NCI-H82 treated with DMSO at 0.1 percent for 48 hours (cell line): ENCODE data around the gene FAM81A.
"Not testable (repeated sequence)": the region's sequence is repeated elsewhere in the genome, so short reads cannot be mapped to it uniquely, and the experiment has no call there.

ENCODE experiments used
- DNase-seq: peaks from one replicate; lab custom pipeline; 2025; ENCODE audit not compliant: unreplicated experiment; lab: John Stamatoyannopoulos, UW

FAM81A gene

DNA sequence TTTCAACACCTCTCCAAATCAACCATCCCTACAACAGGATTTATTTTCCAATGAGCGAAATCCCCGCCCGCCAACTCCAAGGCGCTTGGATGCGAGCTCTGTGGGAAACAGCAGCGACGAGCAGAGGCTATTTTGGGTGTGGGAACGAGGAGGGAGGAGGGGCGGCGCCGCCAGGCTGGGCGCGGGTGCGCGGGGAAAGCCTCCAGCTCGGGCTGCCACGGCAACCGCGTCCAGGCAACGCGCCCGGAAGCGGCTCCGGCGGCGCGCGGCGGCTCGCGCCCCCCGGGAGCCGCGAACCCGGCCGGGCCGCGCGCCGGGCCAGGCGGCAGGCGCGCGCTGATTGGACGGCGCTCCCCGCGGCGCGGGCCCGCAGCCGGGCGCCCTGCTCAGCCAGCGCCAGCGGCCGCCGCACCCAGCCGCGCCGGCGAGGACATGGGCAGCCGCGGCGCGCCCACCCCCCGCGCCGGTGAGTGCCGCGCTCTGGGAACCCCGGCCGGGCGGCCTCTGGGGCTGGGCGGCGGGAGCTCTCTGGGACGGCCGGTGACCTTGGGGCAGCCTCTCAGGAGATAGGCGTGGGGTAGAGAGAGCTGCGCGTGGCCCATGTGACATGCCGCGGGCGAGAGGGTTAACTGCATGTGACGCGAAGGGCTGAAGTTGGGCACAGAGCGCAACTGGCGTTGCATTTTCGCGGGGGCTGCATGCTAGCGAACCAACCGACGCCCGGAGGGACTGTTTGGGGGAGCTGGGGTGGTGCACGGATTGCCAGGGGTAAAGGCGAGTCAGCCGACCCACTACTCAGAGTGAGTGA lies at the start of gene FAM81A:
Gene FAM81A (plus strand): TSS at position 370 of the 808 bp plus-strand sequence. CDS start 20,441 bp downstream, outside the sequence.
- DNase-seq = no peak

- DNase-seq = no peak
These were observed 49.3 kb upstream of the FAM81A start for GRCh38 chr15:59388670-59389069.

GRCh38 chr15:59392299-59392698 lies 45.7 kb upstream of the FAM81A start:
- no peak for DNase-seq

- no peak for DNase-seq
These were observed 43.8 kb upstream of the FAM81A start for GRCh38 chr15:59394166-59394661.

GRCh38 chr15:59396211-59396610 lies 41.8 kb upstream of the FAM81A start:
- no peak for DNase-seq

DNA sequence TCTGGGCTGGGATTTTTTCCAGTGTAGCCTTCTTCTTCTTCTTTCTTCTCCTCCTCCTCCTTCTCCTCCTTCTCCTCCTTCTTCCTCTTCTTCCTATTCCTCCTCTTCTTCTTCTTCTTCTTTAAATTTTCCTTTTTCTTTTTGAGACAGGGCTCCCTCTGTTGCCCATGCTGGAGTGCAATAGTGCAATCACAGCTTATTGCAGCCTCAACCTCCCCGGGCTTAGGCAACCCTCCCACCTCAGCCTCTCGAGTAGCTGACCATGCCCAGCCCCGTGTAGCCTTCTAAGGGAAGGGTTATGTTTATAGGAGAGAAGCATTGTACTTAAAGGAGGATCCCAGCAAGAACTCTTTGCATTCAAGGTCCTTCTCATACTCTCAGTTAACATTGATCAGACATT lies 41.3 kb upstream of the FAM81A start:
- no peak for DNase-seq

GRCh38 chr15:59398220-59398619 lies 39.8 kb upstream of the FAM81A start:
- no peak for DNase-seq

DNA sequence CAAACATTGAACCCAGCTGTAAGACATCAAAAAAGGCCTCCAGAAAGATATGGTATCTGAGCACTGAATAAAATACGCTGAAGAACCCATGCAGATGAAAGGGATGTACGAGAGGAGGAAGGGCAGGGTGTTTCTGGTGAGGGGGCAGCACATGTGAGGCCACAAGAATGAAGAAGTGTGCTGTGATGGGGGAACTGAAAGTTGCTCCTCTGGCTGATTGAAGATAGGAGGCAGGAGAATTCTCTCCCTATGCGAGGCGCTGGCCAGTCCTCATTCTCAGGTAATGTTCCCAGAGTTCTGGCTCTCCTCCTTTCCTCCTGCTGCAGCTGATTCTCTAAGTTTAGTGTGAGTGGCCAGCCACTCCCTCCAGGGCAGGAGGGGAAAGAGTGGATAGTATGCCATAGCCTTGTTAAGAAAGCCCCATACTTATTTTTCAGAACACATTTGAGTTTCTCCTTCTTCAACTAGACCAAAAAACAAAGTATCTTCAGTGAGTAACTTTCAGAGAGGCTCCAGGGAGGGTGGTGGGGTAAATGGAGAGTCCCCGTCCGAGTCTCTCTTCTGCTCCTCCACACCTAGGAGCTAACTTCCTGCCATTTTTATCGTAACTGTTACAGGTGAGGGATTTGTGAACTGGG lies 38.4 kb upstream of the FAM81A start:
- no peak for DNase-seq

- DNase-seq = no peak
These were observed 37.7 kb upstream of the FAM81A start for GRCh38 chr15:59400103-59400813.

DNA sequence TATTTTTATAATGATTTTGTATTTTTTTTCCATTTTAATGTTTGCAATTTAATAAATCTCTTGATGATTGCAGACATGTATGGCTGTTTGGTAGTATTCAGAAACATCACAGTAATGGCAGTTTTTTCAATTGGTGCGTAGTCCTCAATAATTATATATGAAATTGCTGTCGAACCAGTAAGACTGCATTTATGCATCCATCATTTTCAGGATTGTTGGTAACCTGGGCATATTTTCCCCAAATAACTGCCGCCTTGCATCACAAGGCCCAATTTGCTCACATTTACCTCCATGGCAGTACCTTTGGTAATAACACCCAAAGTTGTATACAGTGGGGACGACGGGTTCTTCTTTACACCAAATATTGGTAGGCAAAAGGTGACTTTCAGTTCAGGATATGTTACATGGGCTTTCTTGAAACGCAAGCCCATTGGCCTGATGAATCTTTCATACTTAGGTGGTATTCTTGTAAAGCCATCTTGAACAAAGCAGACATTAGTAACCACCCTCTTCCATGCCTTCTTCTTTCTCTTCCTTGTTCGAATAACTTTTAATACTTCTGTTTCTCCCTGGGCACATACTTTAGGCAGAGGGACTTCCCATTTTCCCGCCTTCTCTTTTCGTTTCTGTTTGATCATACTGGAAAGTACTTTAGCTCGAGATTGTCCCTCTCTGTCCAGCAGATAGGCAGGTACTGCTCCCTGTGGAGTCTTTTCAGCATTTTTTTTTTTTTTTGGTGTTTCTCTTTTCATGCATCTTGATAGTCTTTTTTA lies 36.7 kb upstream of the FAM81A start:
- not testable (repeated sequence) for DNase-seq

DNA sequence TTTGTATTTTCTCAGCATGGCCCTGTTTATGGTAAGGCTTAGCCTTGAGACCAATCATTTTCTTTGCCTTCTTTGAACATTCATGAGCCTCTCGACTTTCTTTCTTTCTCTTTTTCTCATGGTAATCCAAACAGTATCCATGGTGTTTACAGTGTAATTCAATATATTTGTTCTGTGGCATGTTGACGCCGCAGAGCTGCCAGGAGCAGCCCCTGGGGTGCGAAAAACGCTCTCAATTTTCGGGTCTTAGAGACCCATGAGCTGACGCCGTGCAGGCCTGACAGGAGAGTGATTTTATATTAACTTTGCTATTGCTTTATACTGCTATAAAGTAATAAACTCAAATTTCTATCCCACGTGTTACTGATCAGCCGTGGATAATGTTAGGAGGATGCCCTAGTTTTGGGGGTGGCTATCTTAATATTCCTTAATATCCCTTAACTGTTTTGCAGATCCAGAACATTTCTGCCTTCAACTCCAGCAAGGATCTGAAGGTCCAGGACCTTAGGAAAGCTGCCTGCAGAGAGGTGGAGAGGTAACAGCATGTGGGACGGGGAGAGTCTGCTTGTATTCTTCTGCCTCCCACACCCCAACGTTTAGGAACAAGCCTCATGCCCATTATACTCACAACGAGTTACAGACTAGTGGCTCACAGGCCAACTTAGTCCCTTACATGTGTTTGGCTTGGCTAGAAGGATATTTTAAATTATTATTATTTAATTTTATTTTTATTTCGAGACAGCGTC lies 36.0 kb upstream of the FAM81A start:
- no peak for DNase-seq

DNA sequence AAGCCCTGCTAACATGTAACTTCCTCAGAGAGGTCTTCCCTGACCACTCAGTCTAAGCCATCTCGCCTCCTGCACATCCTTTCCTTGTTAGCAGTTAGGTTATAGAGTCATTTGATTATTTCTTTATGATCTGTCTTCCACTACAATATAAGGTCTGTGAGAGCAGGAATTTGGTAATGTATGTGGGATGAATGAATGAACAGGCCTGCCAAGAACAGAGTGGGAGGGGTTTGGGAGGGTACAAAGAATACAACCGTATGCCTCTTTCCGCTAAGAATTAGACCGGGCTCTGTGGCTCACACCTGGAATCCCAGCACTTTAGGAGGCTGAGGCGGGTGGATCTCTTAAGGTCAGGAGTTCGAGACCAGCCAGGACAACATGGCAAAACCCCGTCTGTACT lies 32.9 kb upstream of the FAM81A start:
- DNase-seq = no peak

GRCh38 chr15:59406446-59406845 lies 31.5 kb upstream of the FAM81A start:
- no peak for DNase-seq

- no peak for DNase-seq
These were observed 30.0 kb upstream of the FAM81A start for GRCh38 chr15:59407946-59408345.

DNA sequence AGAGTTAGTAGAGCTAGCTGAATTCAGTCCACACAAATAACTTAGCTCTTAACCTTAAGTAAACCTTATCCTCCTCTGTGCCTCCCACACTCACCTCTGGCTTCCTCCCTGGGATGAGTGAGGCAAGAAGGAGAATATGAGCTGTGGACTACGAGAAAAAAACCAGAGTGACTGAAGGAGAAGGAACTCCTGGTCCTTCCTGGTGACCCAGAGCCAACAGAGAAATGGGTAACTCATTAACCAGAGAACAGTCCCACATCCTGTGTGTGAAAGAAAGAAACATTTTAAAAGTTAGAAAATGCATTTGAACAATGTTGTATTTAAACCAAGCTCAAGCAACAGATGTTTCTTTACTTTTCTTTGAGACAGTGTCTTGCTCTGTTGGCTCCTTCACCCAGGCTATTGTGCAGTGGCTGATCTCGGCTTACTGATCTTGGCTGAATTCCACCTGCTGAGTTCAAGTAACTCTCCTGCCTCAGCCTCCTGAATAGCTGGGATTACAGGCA lies 27.5 kb upstream of the FAM81A start:
- DNase-seq = no peak

DNA sequence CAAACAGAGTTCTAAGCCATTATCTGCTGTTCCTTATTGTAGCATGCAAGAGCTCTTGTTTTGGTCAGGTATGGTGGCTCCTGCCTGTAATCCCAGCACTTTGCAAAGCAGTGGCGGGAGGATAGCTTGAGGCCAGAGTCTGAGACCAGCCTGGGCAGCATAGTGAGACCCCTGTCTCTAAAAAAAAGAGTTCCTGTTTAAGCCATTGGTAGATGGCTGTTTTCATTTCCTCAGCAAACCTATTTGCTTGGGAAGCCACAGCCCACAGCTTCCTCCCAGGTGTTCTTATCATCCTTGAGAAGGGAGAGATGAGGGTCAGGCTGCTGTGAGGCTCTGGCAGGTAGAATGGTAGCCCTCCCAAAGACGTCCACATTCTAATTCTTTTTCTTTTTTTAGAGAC lies 24.4 kb upstream of the FAM81A start:
- DNase-seq = no peak

- no peak for DNase-seq
These were observed 21.2 kb upstream of the FAM81A start for GRCh38 chr15:59416816-59417215.

DNA sequence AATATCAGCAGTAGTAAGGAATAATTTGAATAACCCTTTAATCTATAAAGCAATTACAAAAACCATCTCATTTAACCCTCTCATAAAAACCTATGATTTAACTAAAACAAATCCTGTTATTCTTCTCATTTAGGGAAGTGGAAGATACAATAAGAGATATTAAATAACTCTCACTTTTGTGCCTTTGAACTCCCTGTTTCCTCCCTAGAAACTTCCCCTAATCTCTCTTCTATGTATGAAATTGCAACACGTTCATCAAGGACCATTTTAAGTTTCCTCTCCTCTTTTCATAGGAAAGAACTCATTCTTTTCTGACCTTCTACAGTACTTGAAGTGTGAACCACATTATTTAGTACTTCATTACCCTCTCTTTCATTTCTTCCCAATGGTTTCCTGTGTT lies 18.8 kb upstream of the FAM81A start:
- no peak for DNase-seq

DNA sequence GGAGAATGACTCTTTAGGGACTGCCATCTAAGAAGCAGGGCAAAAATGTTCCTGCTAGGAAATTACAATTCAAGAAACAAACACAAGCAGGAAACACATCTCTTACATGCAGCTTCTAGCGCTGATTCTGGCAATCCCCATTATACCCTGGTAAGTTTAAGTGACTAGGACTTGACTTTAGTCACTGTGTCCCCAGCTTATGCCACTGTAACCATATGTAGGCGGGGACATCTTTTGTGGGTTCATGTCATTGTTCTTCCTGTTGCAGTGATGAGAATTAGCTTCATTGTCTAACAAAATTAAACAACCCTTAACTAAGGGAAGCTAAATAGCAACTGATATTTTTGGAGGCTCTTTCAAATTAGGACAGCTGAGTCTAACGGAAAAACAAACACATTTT lies 17.9 kb upstream of the FAM81A start:
- DNase-seq = no peak

GRCh38 chr15:59420986-59421618 lies 16.9 kb upstream of the FAM81A start:
- DNase-seq = no peak
